HAP-1 (cell line): ENCODE results near the gene MT3.
A peak's percentile ranks its signal among the peaks of the same experiment; 100 is the strongest.
"Not testable (repeated sequence)": the region's sequence is repeated elsewhere in the genome, so short reads cannot be mapped to it uniquely, and the experiment has no call there.

Experiments
- DNase-seq, 2 experiments: peaks; one replicate each; pipeline ENCODE4 v3.0.0-alpha.2; 2016 to 2020; ENCODE audit warnings: low spot score in 2 of 2
- H3K27me3 ChIP-seq: fragments of 250-450 bp; sonication (Bioruptor Pico); 2 replicates; pipeline ENCODE4 v1.5.1; 2020; ENCODE audit warnings: low read depth, mild to moderate bottlenecking, moderate library complexity
- H3K36me3 ChIP-seq: fragments of 250-450 bp; sonication (Bioruptor Pico); replicated peaks from 2 replicates; pipeline ENCODE4 v1.5.1; 2020; ENCODE audit warnings: mild to moderate bottlenecking
- H3K4me1 ChIP-seq: fragments of 250-450 bp; sonication (Bioruptor Pico); 2 replicates; pipeline ENCODE4 v1.5.1; 2020; ENCODE audit warnings: mild to moderate bottlenecking
- H3K4me3 ChIP-seq: fragments of 250-450 bp; sonication (Bioruptor Pico); 2 replicates; pipeline ENCODE4 v1.5.1; 2020; ENCODE audit warnings: mild to moderate bottlenecking, moderate library complexity
- H3K9me3 ChIP-seq: fragments of 250-450 bp; sonication (Bioruptor Pico); 2 replicates; pipeline ENCODE4 v1.5.1; 2020; ENCODE audit warnings: mild to moderate bottlenecking, moderate library complexity
- in situ Hi-C: fragments of 300-500 bp; cut with MboI; formaldehyde crosslinking; loops from 3 replicates; pipeline ENCODE4 v1.14.3; 2020; ENCODE audit warnings: low sequenced_read_pairs, inconsistent platforms, mixed read lengths

The MT3 gene

GRCh38 chr16:56621665-56622445, 32.5 kb downstream of the MT3 start:
- peak; percentile 87 to 89 for DNase-seq
- peaks cover 41% of the 10 kb centered on the region for H3K4me1 ChIP-seq
- in situ Hi-C loops, H3K4me3 ChIP-seq, H3K27me3 ChIP-seq, H3K9me3 ChIP-seq, H3K36me3 ChIP-seq: not testable (repeated sequence)

- H3K4me1 ChIP-seq: peaks cover 47% of the 10 kb centered on the region
- H3K4me3 ChIP-seq, in situ Hi-C loops, H3K36me3 ChIP-seq, DNase-seq, H3K9me3 ChIP-seq, H3K27me3 ChIP-seq: not testable (repeated sequence)
These were observed 33.9 kb downstream of the MT3 start for GRCh38 chr16:56623184-56623583.

- Histone ChIP-seq H3K4me1 (peaks cover 47% of the 10 kb centered on the region), H3K36me3 (no peaks in the 10 kb centered on the region), H3K27me3 (no peaks in the 10 kb centered on the region), H3K4me3 (no peak overlapping the region), H3K9me3 (no peaks in the 10 kb centered on the region)
- in situ Hi-C loops: no loop called here
- no peak for DNase-seq
These were observed 34.3 kb downstream of the MT3 start for GRCh38 chr16:56623637-56624036.

GRCh38 chr16:56625140-56625942, 36.0 kb downstream of the MT3 start, which contains the start of gene MT1E:
TSS of gene MT1E (plus strand) at chr16:56625781. CDS start at chr16:56625852, 71 bp downstream.
- no peaks in the 10 kb centered on the region for H3K27me3 ChIP-seq
- DNase-seq: peak; percentile 79 to 87
- H3K4me3 ChIP-seq: peak within 1 kb of the TSS; percentile 43
- H3K36me3 ChIP-seq: no peaks in the 10 kb centered on the region
- H3K4me1 ChIP-seq: peaks cover 47% of the 10 kb centered on the region
- in situ Hi-C loops: no loop called here
- no peaks in the 10 kb centered on the region for H3K9me3 ChIP-seq

GRCh38 chr16:56625943-56626654, 36.8 kb downstream of the MT3 start:
- Histone ChIP-seq H3K4me3 (peak overlapping the region; percentile 43), H3K9me3 (no peaks in the 10 kb centered on the region), H3K27me3 (no peaks in the 10 kb centered on the region), H3K4me1 (peaks cover 41% of the 10 kb centered on the region), H3K36me3 (no peaks in the 10 kb centered on the region)
- in situ Hi-C loops: no loop called here
- DNase-seq: no peak

- Histone ChIP-seq H3K4me1 (peaks cover 38% of the 10 kb centered on the region), H3K36me3 (no peaks in the 10 kb centered on the region), H3K4me3 (peak overlapping the region; percentile 43), H3K9me3 (no peaks in the 10 kb centered on the region), H3K27me3 (no peaks in the 10 kb centered on the region)
- no peak for DNase-seq
- in situ Hi-C loops: no loop called here
These were observed 37.4 kb downstream of the MT3 start for GRCh38 chr16:56626685-56627084.

- in situ Hi-C loops: no loop called here
- Histone ChIP-seq H3K9me3 (no peaks in the 10 kb centered on the region), H3K36me3 (no peaks in the 10 kb centered on the region), H3K27me3 (no peaks in the 10 kb centered on the region), H3K4me3 (no peak overlapping the region), H3K4me1 (peaks cover 33% of the 10 kb centered on the region)
- no peak for DNase-seq
These were observed 39.4 kb downstream of the MT3 start for GRCh38 chr16:56628486-56629350.

GRCh38 chr16:56629531-56629930, 40.2 kb downstream of the MT3 start:
- Histone ChIP-seq H3K4me1 (peaks cover 31% of the 10 kb centered on the region), H3K9me3 (no peaks in the 10 kb centered on the region), H3K27me3 (no peaks in the 10 kb centered on the region), H3K36me3 (no peaks in the 10 kb centered on the region), H3K4me3 (no peak overlapping the region)
- DNase-seq: no peak
- in situ Hi-C loops: no loop called here

- peaks cover 25% of the 10 kb centered on the region for H3K4me1 ChIP-seq
- H3K36me3 ChIP-seq: no peaks in the 10 kb centered on the region
- in situ Hi-C loops: no loop called here
- no peaks in the 10 kb centered on the region for H3K9me3 ChIP-seq
- no peak overlapping the region for H3K4me3 ChIP-seq
- DNase-seq: no peak
- no peaks in the 10 kb centered on the region for H3K27me3 ChIP-seq
These were observed 40.8 kb downstream of the MT3 start for GRCh38 chr16:56630134-56630533.

- Histone ChIP-seq H3K4me1 (peaks cover 23% of the 10 kb centered on the region), H3K4me3 (no peak overlapping the region), H3K27me3 (no peaks in the 10 kb centered on the region), H3K9me3 (no peaks in the 10 kb centered on the region), H3K36me3 (no peaks in the 10 kb centered on the region)
- in situ Hi-C loops: no loop called here
- DNase-seq: no peak
These were observed 41.9 kb downstream of the MT3 start for GRCh38 chr16:56631197-56631596.

GRCh38 chr16:56631832-56632155, 42.5 kb downstream of the MT3 start:
- Histone ChIP-seq H3K27me3 (no peaks in the 10 kb centered on the region), H3K4me1 (peaks cover 23% of the 10 kb centered on the region), H3K36me3 (no peaks in the 10 kb centered on the region), H3K9me3 (no peaks in the 10 kb centered on the region), H3K4me3 (peak overlapping the region; percentile 36)
- no peak for DNase-seq
- in situ Hi-C loops: no loop called here

GRCh38 chr16:56632156-56632847, 43.0 kb downstream of the MT3 start, which contains the start of gene MT1M:
TSS of gene MT1M (plus strand) at chr16:56632659. CDS start at chr16:56632732, 73 bp downstream.
- Histone ChIP-seq H3K27me3 (no peaks in the 10 kb centered on the region), H3K4me1 (peaks cover 18% of the 10 kb centered on the region), H3K9me3 (no peaks in the 10 kb centered on the region), H3K4me3 (peak within 1 kb of the TSS; percentile 36), H3K36me3 (no peaks in the 10 kb centered on the region)
- DNase-seq: peak; percentile 54 to 71
- in situ Hi-C loops: no loop called here
